GM19463 (cell line): ENCODE measurements around the gene POLR2H.
A peak's percentile ranks its signal among the peaks of the same experiment; 100 is the strongest.

Source experiments
- ATAC-seq: cut with Tn5 transposase; IDR thresholded peaks from one replicate; pipeline ENCODE4 v1.9.1; 2021; ENCODE audit warnings: mild to moderate bottlenecking, moderate library complexity; ENCODE audit not compliant: unreplicated experiment

The POLR2H gene

DNA sequence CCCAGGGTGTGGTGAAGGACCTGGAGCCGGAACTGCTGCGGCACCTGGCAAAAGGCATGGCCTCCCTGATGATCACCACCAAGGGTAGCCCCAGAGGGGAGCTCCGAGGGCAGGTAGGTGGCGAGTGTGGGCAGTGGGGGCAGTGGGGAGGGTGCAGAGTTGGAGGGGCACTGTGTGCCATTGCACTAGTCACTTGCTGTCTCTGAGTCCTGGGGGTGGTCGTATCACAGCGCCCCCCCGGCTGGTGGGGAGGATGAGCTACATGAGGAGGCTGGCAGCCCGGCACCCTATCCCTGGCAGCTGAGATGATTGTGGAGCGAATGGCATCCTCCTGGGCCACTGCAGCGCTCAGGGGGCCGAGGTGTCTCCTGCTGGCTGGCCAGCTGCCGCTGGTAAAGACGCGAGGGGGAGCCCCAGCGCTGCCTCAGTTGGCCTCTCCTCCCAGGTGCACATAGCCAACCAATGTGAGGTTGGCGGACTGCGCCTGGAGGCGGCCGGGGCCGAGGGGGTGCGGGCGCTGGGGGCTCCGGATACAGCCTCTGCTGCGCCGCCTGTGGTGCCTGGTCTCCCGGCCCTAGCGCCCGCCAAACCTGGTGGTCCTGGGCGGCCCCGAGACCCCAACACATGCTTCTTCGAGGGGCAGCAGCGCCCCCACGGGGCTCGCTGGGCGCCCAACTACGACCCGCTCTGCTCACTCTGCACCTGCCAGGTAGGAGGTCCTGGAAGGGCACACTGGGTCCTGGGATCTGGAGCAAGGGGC, 24.7 kb downstream of the POLR2H start:
- no peak for ATAC-seq

DNA sequence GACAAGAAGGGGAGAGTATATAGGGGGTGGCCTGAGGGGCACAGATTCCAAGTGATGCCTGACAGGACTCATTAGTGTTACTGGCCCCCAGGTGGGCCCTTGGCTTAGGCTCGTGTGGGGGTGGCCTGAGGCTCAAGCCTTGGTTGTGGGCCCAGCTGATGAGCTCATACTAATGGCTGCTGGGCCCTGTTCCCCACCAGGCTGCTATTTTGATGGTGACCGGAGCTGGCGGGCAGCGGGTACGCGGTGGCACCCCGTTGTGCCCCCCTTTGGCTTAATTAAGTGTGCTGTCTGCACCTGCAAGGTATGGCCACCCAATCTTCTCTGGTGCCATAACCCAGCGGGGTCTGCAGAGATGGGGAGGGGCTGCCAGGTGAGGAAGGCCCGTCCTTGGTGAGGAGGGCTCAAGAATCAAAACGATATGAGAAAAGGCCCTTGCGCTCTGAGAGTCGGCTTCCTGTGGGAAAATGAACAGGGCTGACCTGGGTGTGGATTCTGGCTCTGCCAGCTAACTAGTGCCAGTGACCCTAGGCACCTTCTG, 25.7 kb downstream of the POLR2H start:
- ATAC-seq = no peak

DNA sequence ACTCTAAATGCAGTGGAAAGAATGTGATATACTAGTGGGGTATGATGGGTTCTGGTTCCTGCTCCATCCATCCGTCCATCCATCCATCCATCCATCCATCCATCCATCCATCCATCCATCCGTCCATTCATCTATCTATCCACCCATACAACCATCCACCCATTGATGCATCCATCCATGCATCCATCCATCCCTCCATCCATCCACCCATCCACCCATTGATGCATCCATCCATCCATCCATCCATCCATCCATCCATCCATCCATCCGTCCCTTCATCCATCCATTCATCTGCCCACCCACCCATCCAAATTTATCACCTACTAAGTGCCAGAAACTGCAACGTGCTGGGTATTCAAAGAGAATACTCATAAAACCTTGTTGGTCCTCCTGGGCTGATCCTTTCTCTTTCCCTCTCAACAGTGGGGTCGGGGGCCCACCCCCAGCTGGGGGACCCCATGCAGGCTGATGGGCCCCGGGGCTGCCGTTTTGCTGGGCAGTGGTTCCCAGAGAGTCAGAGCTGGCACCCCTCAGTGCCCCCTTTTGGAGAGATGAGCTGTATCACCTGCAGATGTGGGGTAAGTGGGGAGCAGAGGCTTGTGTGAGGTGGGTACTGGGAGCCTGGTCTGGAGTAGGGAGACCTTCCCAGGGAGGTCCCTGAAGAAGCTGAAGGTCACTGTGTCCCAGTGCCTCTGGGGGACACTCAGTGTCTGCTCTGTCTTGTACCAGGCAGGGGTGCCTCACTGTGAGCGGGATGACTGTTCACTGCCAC, 26.8 kb downstream of the POLR2H start:
- ATAC-seq = no peak

DNA sequence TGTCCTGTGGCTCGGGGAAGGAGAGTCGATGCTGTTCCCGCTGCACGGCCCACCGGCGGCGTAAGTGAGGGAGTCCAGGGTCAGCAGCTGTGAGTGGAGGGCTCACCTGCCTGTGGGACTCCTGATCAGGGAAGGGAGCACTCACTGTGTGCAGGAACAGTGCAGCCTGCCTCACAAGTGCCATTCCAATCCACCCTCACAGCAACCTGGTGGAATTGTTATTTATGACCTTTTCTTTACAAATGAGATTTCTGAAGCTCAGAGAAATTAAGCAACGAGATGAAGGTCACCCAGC, 27.4 kb downstream of the POLR2H start:
- no peak for ATAC-seq

DNA sequence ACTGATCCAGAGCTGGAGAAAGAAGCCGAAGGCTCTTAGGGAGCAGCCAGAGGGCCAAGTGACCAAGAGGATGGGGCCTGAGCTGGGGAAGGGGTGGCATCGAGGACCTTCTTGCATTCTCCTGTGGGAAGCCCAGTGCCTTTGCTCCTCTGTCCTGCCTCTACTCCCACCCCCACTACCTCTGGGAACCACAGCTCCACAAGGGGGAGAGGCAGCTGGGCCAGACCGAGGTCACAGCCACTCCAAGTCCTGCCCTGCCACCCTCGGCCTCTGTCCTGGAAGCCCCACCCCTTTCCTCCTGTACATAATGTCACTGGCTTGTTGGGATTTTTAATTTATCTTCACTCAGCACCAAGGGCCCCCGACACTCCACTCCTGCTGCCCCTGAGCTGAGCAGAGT, 27.9 kb downstream of the POLR2H start:
- ATAC-seq = no peak

DNA sequence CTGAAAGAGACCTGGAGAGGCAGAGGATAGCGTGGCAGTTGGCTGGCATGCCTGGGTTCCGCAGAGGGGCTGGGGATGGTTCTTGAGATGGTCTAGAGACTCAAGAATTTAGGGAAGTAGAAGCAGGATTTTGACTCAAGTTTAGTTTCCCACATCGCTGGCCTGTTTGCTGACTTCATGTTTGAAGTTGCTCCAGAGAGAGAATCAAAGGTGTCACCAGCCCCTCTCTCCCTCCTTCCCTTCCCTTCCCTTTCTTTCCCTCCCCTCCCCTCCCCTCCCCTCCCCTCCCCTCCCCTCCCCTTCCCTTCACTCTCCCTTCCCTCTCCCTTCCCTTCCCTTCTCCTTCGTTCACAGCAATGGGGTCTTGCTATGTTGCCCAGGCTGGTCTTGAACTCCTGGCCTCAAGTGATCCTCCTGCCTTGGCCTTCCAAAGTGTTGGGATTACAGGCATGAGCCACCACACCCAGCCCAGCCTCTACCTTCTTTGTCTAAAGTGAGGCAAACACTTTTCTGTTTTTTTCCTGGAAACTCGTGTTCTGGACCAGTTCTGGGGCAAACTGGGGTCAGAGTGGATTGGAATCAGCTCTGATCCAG, 28.5 kb downstream of the POLR2H start:
- ATAC-seq = no peak

DNA sequence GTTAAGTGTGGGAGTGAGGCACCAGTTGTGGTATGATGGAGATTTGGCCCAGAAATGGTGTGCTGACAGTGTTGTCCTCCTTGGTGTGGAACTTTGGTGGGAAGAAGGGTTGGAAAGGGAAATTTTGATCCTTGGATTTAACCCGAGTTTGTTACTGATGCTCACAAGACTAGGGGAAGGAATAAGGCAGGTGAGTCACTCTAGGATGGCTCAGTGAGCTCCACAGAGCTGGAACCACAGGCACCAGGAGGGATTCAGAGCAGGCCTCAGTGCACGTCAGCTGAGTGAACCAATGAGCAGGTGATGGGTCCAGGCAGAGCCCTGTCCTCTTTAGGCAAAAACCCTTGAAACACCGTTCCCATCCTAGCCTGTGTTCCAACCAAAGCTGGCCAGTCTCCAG, 29.8 kb downstream of the POLR2H start:
- no peak for ATAC-seq

DNA sequence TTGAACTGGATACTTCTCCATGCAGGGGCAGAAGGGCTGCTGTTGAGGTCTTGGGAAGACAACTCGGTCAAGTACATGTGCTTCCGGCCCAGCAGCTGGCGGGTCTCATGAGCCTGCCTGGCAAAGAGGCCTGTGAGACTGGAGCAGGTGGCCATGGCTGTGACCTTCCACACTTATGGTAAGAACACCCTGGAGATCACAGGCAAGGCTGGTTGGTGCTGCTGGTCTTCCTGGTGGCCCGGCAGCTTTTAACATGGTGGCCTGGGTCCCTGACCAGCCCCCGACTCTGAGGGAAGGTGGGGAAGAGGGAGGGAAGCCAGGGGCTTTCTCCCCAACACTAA, 33.8 kb downstream of the POLR2H start:
- ATAC-seq = no peak

DNA sequence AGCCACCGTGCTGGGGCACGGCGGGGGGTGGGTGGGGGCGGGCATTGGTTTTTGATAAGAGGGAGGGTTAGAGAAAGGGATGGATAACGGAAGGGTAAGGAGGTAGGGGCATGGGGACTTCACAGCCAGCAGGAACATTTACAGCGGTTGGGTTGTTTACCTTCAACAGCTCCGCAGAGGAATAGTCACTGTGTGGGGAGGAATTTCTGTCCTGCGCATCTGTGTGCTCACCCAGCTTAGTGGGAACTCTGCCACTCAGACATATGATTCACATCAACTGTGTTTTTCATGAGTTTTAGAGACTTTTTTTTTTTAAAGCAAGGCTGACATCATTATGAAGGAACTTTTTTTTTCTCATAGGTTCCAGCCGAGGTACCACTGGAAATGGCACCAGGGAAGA, 37.9 kb downstream of the POLR2H start:
- no peak for ATAC-seq

DNA sequence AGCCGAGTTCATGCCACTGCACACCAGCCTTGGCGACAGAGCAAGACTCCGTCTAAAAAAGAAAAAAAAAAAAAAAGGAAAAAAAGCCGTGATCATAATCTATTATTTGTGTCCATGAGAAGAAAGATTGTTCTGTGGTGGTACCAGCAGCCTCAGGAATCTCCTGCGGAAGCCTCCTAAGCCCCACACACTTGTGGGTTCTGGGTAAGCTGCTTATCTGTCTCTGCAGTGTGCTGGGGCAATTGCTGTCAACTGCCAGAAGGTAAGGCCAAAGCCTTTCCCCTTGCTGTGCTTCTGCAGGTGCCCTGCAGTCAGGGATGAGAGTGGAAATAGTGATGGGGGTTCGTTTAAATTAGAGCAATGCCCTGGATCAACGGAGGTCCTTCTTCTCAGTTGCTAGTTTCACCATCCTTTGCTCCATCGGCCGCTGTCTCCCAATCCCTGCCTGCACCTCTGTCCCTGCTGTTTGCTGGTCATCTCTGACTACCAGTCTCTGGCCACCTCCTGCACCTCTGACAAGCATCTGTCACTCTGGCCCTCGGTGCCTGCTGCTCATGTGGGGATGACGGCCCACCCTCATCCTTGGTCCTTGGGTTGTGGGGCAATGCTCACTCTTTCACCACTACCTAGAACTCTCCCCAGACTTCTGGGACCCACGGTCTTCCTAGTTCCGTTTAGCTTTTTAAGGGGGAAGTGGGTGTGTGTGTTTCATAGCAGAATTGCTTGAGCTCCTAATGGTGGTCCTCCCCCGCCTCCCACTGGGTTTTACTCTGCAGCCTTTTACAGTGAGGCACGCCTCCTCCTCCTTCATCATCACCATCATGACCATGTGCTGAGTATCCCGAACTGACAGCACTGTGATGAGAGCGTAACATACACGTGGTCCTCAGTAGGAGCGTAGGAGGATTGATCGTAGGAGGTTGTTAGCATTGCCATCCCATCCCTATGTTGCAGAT, 43.8 kb downstream of the POLR2H start:
- ATAC-seq = no peak

DNA sequence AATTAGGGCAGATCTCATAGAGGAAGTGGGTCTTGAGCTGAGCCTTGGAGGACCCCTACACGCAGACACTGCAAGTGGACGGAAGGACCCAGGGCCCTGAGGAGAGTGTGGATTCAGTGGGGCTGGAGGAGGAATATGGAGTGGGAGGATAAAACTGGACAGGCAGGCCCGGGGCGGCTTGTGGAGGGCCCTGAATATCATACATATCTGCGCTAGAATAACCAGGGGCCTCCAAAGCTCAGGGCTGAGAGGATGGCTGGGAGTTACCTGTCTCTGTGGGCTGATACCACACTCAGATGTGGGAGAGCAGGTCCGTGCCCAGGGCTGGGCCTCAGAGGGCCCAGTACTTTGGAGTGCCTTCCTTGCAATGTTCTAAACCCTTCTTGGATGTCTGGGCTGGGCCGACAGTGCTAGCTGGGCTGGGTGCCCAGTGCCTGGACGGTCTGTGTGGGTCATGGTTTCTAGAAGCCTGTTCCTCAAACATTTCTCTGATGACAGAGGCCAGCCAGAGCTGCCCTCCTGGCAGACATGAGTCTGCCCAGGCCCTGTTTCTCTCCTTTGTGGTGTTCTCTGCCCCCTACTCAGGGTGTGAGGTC, 47.9 kb downstream of the POLR2H start:
- no peak for ATAC-seq

DNA sequence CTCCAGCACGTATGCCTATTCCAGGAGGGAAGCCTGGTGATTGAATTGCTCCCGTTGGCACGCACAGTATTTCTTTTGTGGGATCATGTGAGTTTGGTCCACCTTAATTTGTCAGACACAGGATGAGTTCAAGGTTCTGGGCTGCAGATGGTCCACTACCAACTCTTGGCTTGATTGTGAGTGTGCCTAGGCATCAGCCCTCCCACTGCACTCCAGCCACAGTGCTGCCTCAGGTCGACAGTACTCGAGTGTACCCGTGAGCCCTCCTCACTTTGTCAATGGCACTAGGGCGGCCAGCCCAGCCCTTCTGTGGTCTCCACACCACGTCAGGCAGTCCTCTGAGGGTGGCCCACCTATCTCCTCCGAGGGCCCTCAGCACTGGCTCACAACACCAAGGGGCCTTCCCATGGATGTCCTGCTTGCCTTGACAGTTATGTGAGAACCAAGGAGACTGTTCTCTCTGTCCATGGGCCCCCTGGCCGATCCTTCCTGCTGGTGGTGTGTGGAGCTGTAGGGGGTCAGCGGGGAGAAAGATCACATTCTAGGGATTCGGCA, 48.5 kb downstream of the POLR2H start:
- ATAC-seq = no peak

DNA sequence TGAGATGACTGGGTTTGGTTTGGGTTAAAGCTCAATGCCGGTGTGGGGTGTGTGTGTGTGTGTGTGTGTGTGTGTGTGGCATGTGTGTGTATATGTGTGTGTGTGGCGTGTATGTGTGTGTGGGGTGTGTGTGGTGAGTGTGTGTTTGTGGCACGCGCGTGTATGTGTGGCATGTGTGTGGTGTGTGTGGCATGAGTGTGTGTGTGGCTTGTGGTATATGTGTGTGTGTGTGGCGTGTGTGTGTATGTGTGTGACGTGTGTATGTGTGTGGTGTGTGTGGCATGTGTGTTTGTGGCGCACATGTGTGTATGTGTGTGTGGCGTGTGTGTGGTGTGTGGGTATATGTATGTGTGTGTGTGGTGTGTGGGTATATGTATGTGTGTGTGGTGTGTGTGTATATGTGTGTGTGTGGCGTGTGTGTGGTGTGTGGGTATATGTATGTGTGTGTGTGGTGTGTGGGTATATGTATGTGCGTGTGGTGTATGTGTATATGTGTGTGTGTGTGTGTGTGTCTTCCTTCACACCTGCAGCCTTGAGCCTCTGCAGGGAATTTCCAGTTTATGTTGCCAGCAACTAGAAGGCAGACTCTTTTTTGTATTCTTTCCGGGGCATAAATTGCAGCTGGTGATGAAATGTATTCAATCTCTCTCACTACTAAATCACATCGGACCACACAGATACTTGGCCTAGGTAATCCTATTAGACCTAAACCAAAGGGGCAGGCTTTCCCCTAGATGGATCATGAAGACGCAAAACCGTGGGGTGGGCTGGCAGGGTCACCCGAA, 53.1 kb downstream of the POLR2H start:
- ATAC-seq = no peak

DNA sequence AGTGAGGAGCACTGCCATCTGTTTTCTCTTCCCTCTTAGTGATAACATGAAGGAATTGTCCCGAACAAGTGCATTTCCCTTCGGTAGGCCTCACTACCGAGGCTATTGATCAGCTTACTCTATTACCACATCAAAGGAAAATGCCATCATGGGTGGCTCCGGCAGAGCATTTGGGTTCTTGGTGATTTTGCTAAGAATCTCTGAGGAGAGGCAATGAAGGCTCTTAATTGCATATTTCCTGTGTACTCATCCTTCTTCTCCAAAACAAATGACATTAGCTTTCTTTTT, 53.6 kb downstream of the POLR2H start:
- ATAC-seq = no peak

DNA sequence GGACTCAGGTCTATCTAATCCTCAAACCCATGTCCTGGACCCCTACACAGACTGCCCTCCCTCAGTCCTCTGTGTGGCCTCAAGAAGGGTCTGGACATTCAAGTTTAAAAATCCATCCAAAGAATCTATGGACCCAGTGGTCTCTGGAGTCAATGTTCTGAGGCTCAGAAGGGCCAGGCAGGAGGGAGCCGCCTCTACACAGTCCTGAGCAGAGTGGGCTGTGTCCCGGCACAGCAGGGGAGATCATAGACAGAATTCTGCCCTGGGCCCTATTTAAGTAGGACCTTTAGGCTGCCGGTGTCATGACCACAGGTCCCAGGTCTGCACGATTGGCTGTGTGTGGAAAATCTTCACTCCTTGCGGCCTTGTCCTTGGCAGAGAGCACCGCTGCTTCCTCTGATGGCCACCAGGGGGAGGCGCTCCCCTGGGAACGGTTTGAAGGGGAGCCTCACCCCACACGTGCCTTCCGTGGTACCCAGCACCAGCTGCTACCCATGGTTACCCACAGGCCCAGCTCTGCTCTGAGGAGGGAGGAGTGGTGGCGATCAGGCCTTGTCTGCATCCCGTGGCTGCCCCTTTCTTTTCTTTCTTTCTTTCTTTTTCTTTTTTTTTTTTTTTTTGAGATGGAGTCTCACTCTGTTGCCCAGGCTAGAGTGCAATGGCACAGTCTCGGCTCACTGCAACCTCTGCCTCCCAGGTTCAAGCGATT, 56.3 kb downstream of the POLR2H start:
- peak; percentile 98 for ATAC-seq
